ENCODE results near the gene ARHGEF16. TPM values are rescaled to one million over a fixed set of nuclear protein-coding genes. Genes with fewer than 3 reads are reported as not detected.

Gene ARHGEF16
- total RNA-seq, 1 donor from 2014 or later, result 4.1 TPM

DNA sequence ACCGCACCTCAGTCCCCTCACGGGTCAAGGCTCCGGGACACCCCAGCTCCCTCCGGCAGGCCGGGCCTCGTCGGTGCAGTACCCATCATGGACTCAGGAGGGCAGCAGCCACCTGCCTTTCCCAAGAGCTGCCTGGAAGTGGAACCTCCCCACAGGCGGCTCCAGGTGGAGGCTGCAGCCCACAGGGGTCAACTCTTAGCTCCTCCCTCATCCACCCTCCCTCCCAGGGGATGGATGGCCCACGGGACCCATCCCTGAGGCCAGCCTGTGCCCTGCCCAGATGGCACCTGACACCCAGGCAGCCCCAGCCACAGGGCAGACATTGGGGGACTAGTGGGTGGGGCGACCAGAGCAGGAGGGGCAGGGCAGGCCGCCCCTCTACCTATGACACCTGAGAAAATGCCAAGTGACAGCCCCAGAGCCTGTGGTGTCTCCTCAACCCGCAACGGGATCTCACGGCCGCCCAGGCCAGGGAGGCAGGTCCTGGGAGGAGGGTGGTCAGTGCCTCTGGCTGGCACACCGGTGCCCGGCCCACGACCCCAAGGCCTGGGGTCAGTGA, 1.2 kb upstream of the ARHGEF16 start:
- Histone ChIP-seq H3K4me2 (ENCODE audit: low read length) (no peak overlapping the region), H4K20me1 (ENCODE audit: insufficient read depth, low read length) (no peaks in the 10 kb centered on the region), H3K27ac (ENCODE audit: low read depth, low read length) (no peak overlapping the region), H3K79me2 (ENCODE audit: insufficient read depth, low read length) (no peaks in the 10 kb centered on the region), H3K9me3 (ENCODE audit: insufficient read depth, low read depth, low read length) (no peaks in the 10 kb centered on the region), H2AFZ (ENCODE audit: low read depth, low read length) (no peak overlapping the region), H3K9ac (ENCODE audit: low read length) (no peak overlapping the region), H3K27me3 (ENCODE audit: insufficient read depth, low read length) (peaks cover 24% of the 10 kb centered on the region), H3K4me1 (ENCODE audit: insufficient read depth, low read length) (peaks cover 3% of the 10 kb centered on the region), H3K4me3 (ENCODE audit: insufficient read depth, low read depth, low read length) (no peak overlapping the region), H3K36me3 (ENCODE audit: insufficient read depth, low read length) (no peaks in the 10 kb centered on the region)
- H3K4me3 Mint-ChIP-seq (ENCODE audit: unreplicated experiment), result no peak overlapping the region
- TF ChIP-seq EZH2 (IDR thresholded peaks at IDR 0.05; ENCODE audit: insufficient read depth, low read length), result no peak
- TF ChIP-seq, protein P1, sequence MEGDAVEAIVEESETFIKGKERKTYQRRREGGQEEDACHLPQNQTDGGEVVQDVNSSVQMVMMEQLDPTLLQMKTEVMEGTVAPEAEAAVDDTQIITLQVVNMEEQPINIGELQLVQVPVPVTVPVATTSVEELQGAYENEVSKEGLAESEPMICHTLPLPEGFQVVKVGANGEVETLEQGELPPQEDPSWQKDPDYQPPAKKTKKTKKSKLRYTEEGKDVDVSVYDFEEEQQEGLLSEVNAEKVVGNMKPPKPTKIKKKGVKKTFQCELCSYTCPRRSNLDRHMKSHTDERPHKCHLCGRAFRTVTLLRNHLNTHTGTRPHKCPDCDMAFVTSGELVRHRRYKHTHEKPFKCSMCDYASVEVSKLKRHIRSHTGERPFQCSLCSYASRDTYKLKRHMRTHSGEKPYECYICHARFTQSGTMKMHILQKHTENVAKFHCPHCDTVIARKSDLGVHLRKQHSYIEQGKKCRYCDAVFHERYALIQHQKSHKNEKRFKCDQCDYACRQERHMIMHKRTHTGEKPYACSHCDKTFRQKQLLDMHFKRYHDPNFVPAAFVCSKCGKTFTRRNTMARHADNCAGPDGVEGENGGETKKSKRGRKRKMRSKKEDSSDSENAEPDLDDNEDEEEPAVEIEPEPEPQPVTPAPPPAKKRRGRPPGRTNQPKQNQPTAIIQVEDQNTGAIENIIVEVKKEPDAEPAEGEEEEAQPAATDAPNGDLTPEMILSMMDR (IDR thresholded peaks at IDR 0.05; ENCODE audit: insufficient read depth, low read depth, low read length), result peak; percentile 63
- FAIRE-seq (no peak), DNase-seq (ENCODE audit: low read depth) (peak; percentile 11)
- H3K36me3 Mint-ChIP-seq (ENCODE audit: low read depth, unreplicated experiment), result peaks cover 2% of the 10 kb centered on the region
- H3K9me3 Mint-ChIP-seq (ENCODE audit: unreplicated experiment), result no peaks in the 10 kb centered on the region
- no peak overlapping the region for H3K27ac Mint-ChIP-seq (ENCODE audit: unreplicated experiment)
- peaks cover 1% of the 10 kb centered on the region for H3K4me1 Mint-ChIP-seq (ENCODE audit: low read depth, unreplicated experiment)
- H3K27me3 Mint-ChIP-seq (ENCODE audit: low read depth, unreplicated experiment), result peaks cover 22% of the 10 kb centered on the region

- no peak for FAIRE-seq
- Histone ChIP-seq H3K4me3 (ENCODE audit: insufficient read depth, low read depth, low read length) (no peak overlapping the region), H2AFZ (ENCODE audit: low read depth, low read length) (no peak overlapping the region)
Observed at GRCh38 chr1:3454811-3455618, 550 bp downstream of the ARHGEF16 start.

More at GRCh38 chr1:3454811-3455618, 550 bp downstream of the ARHGEF16 start:
- Histone ChIP-seq H3K4me1 (ENCODE audit: insufficient read depth, low read length) (peaks cover 3% of the 10 kb centered on the region), H3K9ac (ENCODE audit: low read length) (no peak overlapping the region), H3K79me2 (ENCODE audit: insufficient read depth, low read length) (no peaks in the 10 kb centered on the region), H4K20me1 (ENCODE audit: insufficient read depth, low read length) (no peaks in the 10 kb centered on the region), H3K9me3 (ENCODE audit: insufficient read depth, low read depth, low read length) (no peaks in the 10 kb centered on the region), H3K4me2 (ENCODE audit: low read length) (peak overlapping the region; percentile 69), H3K27me3 (ENCODE audit: insufficient read depth, low read length) (peaks cover 21% of the 10 kb centered on the region), H3K27ac (ENCODE audit: low read depth, low read length) (no peak overlapping the region), H3K36me3 (ENCODE audit: insufficient read depth, low read length) (no peaks in the 10 kb centered on the region)
- Mint-ChIP-seq H3K4me3 (ENCODE audit: unreplicated experiment) (peak overlapping the region; percentile 73), H3K9me3 (ENCODE audit: unreplicated experiment) (no peaks in the 10 kb centered on the region), H3K4me1 (ENCODE audit: low read depth, unreplicated experiment) (peaks cover 10% of the 10 kb centered on the region), H3K27me3 (ENCODE audit: low read depth, unreplicated experiment) (peaks cover 14% of the 10 kb centered on the region), H3K36me3 (ENCODE audit: low read depth, unreplicated experiment) (peaks cover 2% of the 10 kb centered on the region), H3K27ac (ENCODE audit: unreplicated experiment) (no peak overlapping the region)
- TF ChIP-seq EZH2 (IDR thresholded peaks at IDR 0.05; ENCODE audit: insufficient read depth, low read length), result peak; percentile 48
- TF ChIP-seq, protein P1 (IDR thresholded peaks at IDR 0.05; ENCODE audit: insufficient read depth, low read depth, low read length), result no peak
- DNase-seq (ENCODE audit: low read depth), result no peak
